NCI-H345 treated with DMSO at 0.1 percent for 48 hours (cell line): ENCODE data around the gene ZNF414.
"Not testable (repeated sequence)": the region's sequence is repeated elsewhere in the genome, so short reads cannot be mapped to it uniquely, and the experiment has no call there.

Experiments
- DNase-seq: peaks from one replicate; lab custom pipeline; 2025; ENCODE audit not compliant: unreplicated experiment; lab: John Stamatoyannopoulos, UW

Gene ZNF414

DNA sequence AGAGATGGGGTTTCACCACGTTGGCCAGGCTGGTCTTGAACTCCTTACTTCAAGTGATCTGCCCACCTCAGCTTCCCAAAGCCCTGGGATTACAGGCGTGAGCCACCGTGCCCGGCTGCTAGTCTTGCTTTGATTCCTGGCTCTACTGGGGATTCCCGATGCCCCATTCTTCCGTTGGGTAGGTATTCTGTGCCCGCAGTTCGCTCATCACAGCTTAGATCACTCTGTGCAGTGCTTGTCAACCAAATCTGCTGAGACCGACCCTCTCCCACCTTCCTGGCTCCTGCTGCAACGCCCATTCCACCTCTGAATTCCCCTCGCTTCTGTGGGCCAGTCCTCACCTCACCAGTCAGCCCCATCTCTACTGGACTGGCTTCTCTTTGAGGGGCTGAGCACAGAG, 4.6 kb upstream of the ZNF414 start:
- DNase-seq = no peak

DNA sequence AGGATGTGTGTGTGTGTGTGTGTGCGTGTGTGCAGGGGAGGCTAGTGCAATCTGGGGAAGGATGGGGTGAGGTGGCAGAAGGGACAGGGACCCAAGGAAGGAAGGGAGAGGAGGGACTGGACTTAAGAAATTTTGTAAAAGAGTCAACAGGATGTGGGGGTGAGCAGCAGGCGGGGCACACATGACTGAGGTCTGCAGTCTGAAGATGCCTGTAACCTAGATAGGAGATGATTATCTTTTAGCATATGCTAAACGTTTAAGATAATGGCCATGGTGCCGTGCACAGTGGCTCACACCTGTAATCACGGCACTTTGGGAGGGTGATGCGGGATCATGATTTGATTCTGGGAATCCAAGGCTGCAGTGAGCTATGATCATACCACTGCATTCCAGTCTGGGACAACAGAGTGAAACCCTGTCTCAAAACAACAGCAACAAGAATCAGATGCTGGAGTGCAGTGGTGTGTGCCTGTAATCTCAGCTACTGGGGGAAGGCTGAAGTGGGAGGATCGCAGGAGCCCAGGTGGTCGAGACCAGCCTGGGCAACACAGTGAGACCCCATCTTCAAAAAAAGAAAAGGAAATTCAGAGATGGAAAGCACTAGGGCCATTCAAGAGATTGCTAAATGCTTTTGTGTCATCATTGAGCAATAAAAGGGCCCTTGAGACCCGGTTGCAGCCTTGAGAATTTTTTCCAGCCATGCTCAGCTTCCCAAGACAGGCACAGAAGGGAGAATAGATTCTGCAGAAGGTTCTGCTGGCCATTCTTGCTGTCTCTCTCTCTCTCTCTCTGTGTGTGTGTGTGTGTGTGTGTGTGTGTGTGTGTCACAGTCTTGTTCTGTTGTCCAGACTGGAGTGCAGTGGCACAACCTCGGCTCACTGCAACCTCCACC, 3.8 kb upstream of the ZNF414 start:
- DNase-seq = no peak

DNA sequence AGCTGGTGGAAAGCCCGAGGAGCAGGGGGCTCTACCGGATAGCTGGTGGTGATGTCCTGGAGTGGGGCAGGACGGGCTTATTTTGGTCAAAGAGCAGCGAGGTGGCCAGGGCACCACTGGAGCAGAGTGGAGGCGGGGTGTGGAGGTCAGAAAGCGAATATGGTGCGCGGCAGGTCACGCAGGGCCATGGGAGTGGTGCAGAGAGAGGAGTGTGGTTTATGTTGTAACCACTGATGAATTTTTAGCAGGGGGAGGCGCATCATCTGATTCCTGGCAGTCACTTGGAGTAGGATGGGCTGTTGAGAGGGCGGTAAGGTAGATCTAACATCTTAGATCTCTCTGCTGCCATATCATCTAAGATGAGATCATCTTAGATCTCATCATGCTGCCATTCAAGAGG, 1.4 kb upstream of the ZNF414 start:
- DNase-seq = no peak

DNA sequence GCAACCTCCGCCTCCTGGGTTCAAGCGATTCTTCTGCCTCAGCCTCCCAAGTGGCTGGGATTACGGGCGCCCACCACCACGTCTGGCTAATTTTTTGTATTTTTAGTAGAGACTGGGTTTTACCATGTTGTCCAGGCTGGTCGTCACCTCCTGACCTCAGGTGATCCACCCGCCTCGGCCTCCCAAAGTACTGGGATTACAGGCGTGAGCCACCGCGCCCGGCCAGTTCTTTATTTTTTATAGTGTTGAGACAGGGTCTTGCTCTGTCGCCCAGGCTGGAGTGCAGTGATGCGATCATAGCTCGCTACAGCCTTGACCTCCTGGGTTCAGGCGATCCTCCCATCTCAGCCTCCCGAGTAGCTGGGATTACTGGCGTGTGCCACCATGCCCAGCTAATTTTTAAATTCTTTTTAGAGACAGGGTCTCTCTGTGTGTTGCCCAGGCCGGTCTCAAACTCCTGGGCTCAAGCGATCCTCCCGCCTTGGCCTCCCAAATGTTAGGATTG, 590 bp upstream of the ZNF414 start:
- DNase-seq = not testable (repeated sequence)

DNA sequence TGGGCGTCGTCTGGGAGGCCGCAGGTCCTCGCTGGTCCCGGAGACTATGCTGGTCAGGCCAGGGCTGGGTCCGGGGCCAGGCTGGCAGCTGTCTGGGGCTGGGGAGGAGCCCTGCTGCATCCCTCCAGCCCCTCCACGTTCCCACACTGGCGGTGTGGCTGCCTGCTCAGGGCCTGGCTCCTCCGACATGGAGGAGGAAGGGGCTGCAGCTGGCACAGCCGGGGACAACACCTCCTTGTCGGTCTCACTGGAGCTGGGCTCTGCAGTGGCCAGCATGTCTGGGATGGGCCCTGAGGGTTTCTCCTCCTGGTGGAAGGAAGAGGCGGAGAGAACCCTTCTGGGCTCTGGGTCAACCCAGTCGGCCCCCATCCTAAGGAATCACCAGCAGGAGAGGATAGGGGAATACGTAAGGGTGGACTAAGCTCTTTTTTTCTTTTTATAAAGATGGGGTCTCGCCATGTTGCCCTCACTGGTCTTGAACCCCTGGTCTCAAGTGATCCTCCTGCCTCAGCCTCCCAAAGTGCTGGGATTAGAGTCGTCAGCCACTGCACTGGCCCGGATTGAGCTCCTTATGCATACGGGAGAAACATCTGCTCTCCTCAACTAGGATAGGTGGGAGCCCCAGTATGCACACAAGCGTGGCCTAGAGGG, 806 bp downstream of the ZNF414 start:
- no peak for DNase-seq

DNA sequence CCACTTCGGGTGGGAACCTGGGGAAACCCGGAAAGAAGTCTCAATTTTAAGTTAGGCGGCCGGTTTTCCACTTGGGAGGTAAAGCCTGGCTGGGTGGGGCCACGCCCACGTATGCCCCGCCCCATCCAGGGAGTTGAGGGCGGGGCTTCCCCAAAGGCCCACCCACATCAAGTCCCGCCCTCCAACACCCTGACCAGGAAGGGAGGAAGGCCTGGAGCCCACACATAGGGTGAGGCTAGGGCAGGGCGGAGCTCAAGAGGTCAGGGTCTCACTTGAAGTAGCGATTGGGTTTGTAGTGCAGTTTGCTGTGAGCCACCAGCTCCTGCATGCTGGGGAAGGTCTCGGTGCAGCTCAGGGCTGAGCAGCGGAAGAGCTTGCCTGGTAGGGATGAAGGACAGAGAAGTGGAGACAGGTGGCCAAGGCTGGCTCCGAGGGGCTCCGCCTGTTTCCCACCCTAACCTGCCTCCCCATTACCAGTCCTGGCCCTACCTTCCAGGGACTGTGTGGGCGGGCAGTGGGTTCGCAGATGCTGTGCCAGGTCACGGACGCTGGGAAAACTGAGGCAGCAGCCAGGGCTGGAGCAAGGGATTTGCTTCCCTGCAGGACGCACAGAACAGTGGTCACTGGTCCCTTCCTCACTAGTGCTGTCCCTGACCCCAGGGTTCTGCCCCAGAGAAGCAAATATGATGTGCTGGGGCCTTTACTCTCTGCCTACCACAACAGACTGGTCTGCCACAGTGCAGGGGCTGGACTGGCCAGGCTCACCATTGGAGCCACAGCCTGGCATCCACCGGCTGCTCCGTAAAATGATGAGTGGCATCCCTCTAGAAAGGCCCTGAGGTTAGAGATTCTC, 1.6 kb downstream of the ZNF414 start:
- no peak for DNase-seq

DNA sequence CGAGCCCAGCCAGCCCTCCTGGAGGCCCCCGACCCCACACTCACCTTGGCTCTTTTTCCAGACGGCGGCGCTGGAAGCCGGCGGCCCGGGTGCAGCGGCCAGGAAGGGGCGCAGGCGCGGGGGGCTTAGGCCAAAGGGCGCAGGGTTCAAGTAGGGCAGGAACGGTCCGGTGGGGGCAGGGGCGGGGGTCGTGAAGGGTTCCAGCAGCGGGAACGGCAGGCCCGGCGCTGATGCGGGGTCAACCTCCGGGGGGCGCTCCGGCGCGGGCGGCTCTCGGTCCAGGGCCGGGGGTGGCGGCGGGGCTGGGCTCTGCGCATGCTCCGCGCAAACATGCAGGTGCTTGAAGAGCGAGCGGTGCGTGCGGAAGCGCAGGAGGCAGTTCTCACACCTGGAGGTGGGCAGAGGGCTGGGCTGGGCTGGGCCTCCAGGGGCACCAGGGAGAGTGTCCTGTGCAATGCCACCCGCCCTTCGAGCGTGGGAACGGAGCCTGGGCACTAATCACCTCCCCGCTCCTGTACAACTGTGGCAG, 2.3 kb downstream of the ZNF414 start:
- no peak for DNase-seq

DNA sequence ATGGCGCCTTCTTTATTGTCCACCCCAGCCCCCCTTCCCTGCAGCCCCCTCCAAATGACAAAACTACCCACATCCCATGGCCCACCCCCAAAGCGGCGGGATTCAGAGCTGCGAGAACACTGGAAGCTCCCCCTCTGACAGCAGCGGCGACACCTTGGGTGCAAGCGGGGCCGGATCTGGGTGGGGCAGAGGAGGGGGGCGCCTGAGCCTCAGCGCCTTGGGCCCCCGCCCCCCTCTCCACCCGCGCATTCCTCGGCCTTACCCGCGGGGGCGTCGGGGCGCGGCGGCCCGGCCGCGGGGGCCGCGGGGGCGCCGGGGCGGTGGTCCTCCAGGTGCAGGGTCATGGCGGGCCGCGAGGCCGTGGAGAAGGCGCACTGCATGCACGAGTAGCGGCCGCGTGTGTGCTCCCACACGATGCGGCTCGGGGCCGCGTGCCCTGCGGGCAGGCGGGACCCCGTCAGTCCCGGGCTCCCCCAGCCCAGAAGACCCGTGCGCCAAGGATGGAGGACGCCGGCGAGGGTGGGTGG, 3.3 kb downstream of the ZNF414 start:
- no peak for DNase-seq

GRCh38 chr19:8506402-8506957, 7.5 kb downstream of the ZNF414 start:
- no peak for DNase-seq

DNA sequence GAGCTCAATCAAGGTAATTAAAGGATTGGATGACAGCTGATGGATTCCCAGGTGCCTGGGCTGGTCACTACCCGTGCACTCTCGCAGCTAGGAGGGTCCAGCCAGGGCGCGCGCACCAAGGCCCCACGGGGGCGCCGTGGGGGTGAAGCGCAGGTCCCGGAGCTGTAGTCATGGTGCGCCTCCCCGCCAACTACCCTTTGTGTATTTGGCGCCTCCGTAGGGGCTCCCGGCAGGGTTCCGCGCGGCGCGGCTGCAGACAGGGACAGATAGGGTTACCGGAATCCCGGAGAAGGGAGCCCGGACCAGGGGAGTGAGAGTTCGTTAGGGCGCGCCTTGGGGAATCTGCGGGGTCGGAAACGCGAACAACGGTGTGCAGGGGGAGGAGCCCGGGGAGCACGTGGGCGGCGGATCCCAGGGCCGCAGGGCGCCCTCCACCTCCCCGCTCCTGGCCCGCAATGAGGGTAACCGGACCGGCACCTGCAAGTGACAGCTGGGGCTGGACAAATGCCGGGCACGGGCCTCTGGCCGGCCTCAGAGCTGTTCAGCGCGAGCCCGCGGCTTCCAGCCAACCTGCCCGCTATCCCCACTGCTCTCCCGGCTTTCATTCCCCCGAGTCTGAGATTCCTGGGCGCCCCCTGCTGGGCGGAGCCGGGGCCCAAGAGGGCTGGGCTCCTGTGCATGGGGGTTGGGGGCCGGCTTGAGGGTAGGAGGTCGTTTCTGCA, 8.1 kb downstream of the ZNF414 start:
- peak; percentile 40 for DNase-seq

DNA sequence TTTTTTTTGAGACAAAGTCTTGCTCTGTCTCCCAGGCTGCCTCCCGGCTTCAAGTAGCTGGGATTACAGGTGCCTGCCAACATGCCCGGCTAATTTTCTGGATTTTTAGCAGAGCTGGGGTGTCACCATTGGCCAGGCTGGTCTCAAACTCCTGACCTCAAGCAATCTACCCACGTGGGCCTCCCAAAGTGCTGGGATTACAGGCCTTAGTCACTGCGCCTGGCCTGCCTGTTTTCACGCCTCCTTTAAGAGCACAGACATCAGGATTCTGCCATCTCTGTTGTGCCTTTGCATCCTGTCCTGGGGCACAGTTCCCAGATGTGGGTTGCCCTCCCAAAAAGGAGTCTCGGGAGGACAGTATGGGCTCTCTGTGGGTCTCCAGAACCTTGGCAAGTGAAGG, 9.0 kb downstream of the ZNF414 start:
- DNase-seq = no peak

GRCh38 chr19:8504171-8504570, 9.8 kb downstream of the ZNF414 start:
- DNase-seq = no peak

GRCh38 chr19:8503510-8503909, 10.5 kb downstream of the ZNF414 start:
- DNase-seq = no peak

DNA sequence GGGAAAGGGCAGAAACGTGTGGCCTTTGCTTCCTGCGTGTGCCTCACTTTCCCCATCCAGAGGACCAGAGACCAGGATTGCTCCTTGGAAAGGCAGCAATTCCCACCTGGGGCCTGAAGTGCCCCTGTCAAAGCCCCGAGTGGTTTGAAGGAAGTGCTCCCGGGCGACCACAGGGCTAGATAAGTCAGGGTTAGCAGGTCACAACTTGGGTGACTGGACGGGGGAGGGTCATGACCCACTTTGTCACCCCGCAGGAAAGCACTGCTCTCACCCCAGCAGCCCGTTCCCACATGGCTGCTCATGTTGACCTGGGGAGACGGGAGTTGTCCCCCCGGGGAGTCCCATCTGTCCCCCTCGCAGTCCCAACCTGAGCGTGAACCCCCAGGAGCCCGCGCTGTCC, 12.0 kb downstream of the ZNF414 start:
- DNase-seq = no peak

DNA sequence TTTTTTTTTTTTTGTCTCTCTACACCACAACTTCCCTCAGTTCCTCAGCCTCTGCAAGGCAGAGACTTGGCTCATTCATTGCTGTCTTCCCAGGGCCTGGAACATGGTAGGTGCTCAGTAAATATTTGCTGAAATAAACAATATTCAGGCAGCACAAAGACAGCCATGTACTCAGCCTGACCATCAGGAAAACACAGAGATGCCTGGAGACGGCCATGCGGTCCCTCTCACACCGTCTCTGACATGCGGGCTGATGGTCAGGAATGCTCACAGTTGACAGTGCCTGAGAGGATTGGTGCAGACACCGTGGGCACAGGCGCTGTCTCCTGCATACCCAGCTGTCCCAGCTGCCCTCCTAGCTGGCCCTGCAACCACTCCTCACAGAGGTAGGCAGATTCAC, 12.5 kb downstream of the ZNF414 start:
- DNase-seq = no peak

DNA sequence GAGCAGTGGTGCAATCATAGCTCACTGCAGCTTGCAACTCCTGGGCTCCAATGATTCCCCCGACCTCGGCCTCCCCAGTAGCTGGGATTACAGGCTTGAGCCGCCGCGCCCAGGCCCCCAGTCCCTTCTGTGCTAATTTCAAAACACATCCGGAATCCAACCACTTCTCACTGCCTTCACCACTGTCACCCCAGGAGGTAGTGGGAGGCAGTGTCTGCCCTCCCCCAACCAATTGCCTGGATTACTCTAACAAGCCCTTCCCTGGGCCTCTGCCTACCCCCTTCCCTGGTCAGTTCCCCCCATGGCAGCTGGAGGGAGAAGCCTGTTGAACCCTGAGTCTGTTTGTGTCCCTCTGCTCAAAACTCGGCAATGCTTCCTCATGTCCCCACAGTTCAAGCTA, 13.8 kb downstream of the ZNF414 start:
- DNase-seq = no peak

GRCh38 chr19:8499048-8499833, 14.7 kb downstream of the ZNF414 start:
- no peak for DNase-seq

- no peak for DNase-seq
These were observed 15.7 kb downstream of the ZNF414 start for GRCh38 chr19:8498295-8498694.

- DNase-seq = no peak
These were observed 19.8 kb downstream of the ZNF414 start for GRCh38 chr19:8494158-8494557.
